ENCODE measurements around the gene FLII.

Gene FLII

DNA sequence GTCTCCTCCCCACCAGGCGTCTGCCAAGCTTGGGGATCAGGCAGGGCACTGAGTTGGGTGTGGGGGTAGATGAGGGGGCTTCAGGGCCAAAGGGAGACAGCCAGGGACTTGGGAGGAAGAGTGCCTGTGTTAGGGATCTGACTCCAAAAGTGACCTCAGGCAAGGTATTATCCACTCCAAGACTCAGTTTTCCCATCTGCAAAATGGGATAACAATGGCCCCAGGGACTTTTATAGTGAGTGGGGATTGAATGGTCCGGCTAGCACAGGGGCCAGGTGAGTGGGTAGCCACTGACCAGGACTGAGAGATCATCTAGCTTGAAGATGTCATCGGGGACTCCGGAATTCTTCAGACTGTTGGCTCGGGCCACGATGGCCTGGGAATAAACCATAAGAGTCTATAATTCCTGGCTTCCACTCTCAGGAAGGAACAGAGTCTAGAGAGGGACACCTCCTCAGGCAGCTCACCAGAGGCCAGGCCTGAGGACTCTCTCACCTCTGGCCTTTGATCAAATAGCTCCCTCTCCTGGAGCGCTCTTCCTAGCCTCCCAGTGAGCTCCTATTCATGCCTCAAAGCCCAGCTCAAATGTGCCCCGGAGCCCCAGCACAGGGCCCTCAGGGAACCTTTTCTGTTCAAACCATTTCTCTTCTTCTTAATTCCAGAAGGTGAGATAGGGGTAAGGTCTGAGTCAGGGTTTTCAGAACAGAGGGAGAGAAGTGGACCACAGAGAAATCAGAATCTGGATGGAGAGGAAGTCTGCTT, 3.5 kb downstream of the FLII start:
- H3K4me3 ChIP-seq (ENCODE audit: low read depth, low read length): no peak overlapping the region
- DNase-seq (ENCODE audit: low read depth): no peak
- TF ChIP-seq, protein P1, sequence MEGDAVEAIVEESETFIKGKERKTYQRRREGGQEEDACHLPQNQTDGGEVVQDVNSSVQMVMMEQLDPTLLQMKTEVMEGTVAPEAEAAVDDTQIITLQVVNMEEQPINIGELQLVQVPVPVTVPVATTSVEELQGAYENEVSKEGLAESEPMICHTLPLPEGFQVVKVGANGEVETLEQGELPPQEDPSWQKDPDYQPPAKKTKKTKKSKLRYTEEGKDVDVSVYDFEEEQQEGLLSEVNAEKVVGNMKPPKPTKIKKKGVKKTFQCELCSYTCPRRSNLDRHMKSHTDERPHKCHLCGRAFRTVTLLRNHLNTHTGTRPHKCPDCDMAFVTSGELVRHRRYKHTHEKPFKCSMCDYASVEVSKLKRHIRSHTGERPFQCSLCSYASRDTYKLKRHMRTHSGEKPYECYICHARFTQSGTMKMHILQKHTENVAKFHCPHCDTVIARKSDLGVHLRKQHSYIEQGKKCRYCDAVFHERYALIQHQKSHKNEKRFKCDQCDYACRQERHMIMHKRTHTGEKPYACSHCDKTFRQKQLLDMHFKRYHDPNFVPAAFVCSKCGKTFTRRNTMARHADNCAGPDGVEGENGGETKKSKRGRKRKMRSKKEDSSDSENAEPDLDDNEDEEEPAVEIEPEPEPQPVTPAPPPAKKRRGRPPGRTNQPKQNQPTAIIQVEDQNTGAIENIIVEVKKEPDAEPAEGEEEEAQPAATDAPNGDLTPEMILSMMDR (IDR thresholded peaks at IDR 0.05; ENCODE audit: low read depth, low read length, missing control alignments): no peak

DNA sequence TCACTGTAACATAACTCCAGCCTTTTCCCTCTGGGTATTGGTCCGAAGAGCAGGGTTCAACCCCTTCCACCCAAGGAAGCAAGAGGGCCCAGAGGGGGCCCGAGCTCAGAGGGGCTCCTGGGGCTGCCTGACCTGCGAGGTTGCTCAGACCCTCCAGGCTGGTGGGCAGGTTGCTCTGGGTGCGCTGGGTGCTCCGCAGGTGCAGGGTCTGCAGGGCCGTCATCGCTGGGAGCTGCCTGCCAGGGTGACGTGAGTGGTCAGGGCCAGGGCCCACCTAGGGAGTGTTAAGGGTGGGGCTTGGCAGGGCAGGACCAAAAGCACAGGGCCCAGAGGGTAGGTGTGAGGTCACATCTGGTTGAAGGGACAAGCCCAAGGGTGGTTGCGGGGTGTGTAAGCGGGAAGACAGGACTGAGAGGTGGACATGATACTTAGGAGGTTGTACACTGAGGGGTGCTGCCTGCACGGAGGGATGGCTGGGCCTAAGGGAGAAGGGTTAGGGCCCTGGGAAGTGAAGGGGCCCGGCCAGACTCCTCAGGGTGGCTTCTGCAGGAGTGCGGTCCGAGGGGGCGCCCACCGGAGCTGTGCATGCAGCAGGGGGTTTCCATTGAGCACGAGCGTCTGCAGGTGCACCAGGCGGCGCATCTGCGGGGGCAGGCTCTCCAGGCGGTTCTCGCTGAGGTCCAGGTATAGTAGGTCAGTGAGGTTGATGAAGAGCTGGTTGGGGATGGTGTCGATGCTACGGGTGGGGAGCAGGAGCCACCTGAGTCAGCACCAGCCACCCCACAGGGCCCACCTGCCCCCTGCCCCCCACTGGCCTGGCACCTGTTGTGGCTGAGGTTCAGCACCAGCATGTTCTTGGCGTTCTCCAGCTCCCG, 4.4 kb downstream of the FLII start:
- TF ChIP-seq, protein P1 (IDR thresholded peaks at IDR 0.05; ENCODE audit: low read depth, low read length, missing control alignments): no peak
- H3K4me3 ChIP-seq (ENCODE audit: low read depth, low read length): no peak overlapping the region
- no peak for DNase-seq (ENCODE audit: low read depth)

DNA sequence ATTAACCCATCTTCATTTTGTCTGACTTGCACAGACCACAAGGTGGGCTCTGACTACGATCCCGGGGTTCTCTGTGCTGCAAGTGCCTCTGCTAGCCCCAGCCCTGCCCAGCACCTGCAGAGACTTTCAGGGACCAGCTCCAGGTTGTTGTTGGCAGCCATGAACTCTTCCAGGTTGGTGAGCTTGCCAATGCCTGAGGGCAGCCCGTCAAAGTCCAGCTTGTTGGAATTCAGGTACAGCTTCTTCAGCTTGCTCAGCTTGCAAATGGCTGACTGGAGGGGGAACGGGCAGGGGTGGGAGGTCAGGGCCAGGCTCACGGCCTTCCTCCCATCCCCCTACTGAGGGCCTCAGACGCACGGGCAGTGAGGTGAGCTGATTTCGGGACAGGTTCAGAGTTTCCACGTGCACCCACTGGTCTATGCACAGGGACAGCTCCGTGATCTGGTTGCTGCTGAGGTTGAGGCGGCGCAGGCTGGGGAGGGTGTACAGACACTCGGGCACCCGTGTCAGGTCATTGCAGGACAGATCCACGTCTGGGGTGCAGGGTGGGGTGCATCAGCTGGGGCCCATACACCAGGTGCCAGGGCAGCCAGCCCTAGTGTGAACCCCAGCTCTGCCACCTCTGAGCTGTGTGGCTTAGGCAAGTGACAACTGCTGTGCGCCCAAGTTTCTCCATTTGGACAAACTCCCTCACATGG, 5.2 kb downstream of the FLII start:
- no peak for DNase-seq (ENCODE audit: low read depth)
- TF ChIP-seq, protein P1 (IDR thresholded peaks at IDR 0.05; ENCODE audit: low read depth, low read length, missing control alignments): no peak

DNA sequence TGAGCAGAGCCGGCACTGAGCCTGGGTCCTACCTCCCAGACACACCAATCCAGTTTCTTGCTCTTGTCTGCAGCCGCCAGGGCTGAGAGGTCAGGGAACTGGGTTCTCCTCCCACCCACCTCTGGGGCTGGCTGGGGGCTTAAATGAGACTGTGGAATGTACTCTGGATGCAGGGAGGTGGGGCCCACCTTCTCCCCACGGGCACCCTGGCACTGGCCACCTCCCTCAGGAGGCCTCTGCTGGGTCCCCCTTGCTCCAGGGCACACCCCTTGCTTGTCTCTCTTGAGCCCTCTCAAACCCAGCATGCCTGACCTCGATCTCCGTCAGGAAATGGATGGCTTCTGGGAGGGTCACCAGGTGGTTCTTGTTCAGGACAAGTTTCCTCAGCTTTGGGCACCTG, 6.4 kb downstream of the FLII start:
- TF ChIP-seq, protein P1 (IDR thresholded peaks at IDR 0.05; ENCODE audit: low read depth, low read length, missing control alignments): no peak
- no peak overlapping the region for H3K4me3 ChIP-seq (ENCODE audit: low read depth, low read length)
- no peak for DNase-seq (ENCODE audit: low read depth)

More for the DNA sequence above, 5.2 kb downstream of the FLII start:
- no peak overlapping the region for H3K4me3 ChIP-seq (ENCODE audit: low read depth, low read length)

GRCh38 chr17:18251204-18251603, 7.3 kb downstream of the FLII start:
- no peak overlapping the region for H3K4me3 ChIP-seq (ENCODE audit: low read depth, low read length)
- TF ChIP-seq, protein P1 (IDR thresholded peaks at IDR 0.05; ENCODE audit: low read depth, low read length, missing control alignments): no peak
- no peak for DNase-seq (ENCODE audit: low read depth)

GRCh38 chr17:18250708-18251107, 7.8 kb downstream of the FLII start:
- no peak overlapping the region for H3K4me3 ChIP-seq (ENCODE audit: low read depth, low read length)
- TF ChIP-seq, protein P1 (IDR thresholded peaks at IDR 0.05; ENCODE audit: low read depth, low read length, missing control alignments): no peak

More at GRCh38 chr17:18250708-18251107, 7.8 kb downstream of the FLII start:
- no peak for DNase-seq (ENCODE audit: low read depth)

All from GM12864 (cell line).